HG03108 (cell line): ENCODE results near the gene WDR54.
"Not testable (repeated sequence)": the region's sequence is repeated elsewhere in the genome, so short reads cannot be mapped to it uniquely, and the experiment has no call there.

ENCODE experiments used
- ATAC-seq: cut with Tn5 transposase; IDR thresholded peaks from one replicate; pipeline ENCODE4 v1.9.1; 2021; ENCODE audit warnings: moderate library complexity; ENCODE audit not compliant: unreplicated experiment

WDR54 gene

GRCh38 chr2:74427551-74427950 is 6.0 kb downstream of the WDR54 start:
- ATAC-seq = no peak

GRCh38 chr2:74428675-74429074 is 7.1 kb downstream of the WDR54 start:
- no peak for ATAC-seq

GRCh38 chr2:74429487-74430451 is 8.2 kb downstream of the WDR54 start:
- ATAC-seq = no peak

- no peak for ATAC-seq
These were observed 9.0 kb downstream of the WDR54 start for GRCh38 chr2:74430502-74430901.

- no peak for ATAC-seq
These were observed 14.7 kb downstream of the WDR54 start for GRCh38 chr2:74436111-74436805.

- no peak for ATAC-seq
These were observed 15.5 kb downstream of the WDR54 start for GRCh38 chr2:74436848-74437695.

GRCh38 chr2:74438248-74438647 is 16.7 kb downstream of the WDR54 start:
- no peak for ATAC-seq

- ATAC-seq = no peak
These were observed 17.8 kb downstream of the WDR54 start for GRCh38 chr2:74439373-74439772.

- no peak for ATAC-seq
These were observed 18.4 kb downstream of the WDR54 start for GRCh38 chr2:74439803-74440377.

- ATAC-seq = peak; percentile 89
These were observed 19.0 kb downstream of the WDR54 start for GRCh38 chr2:74440378-74441169.

- no peak for ATAC-seq
These were observed 19.7 kb downstream of the WDR54 start for GRCh38 chr2:74441170-74441689.

GRCh38 chr2:74441690-74442482 is 20.4 kb downstream of the WDR54 start, which contains the start of gene RTKN:
RTKN (minus strand) TSS chr2:74441937; CDS start chr2:74441816, 121 bp downstream.
- ATAC-seq = peak; percentile 32

GRCh38 chr2:74442483-74443297 is 21.2 kb downstream of the WDR54 start:
- not testable (repeated sequence) for ATAC-seq

- no peak for ATAC-seq
These were observed 23.2 kb downstream of the WDR54 start for GRCh38 chr2:74444498-74445318.

GRCh38 chr2:74447230-74447999 is 25.9 kb downstream of the WDR54 start:
- ATAC-seq = no peak

- ATAC-seq = no peak
These were observed 27.2 kb downstream of the WDR54 start for GRCh38 chr2:74448771-74449170.
